IMR-90 (cell line): ENCODE data around the gene MIEN1.

Experiments used
- BHLHE40 ChIP-seq: fragments of 150-350 bp; IDR thresholded peaks from 2 replicates; pipeline ENCODE4 v1.6.1; 2016; ENCODE audit warnings: mild to moderate bottlenecking, low read depth, low read length
- CHD1 ChIP-seq: IDR thresholded peaks from 2 replicates; pipeline ENCODE4 v1.6.1; 2012; ENCODE audit warnings: low read depth, low read length, improper control_type of control experiment
- CTCF ChIP-seq: conservative IDR thresholded peaks from 2 replicates; pipeline ENCODE4 v1.5.1; 2012; ENCODE audit warnings: mild to moderate bottlenecking, low read depth, low read length, improper control_type of control experiment
- ELK1 ChIP-seq: fragments of 150-350 bp; IDR thresholded peaks from 2 replicates; pipeline ENCODE4 v1.6.1; 2016; ENCODE audit warnings: low read depth, mild to moderate bottlenecking, low read length, moderate library complexity, borderline replicate concordance
- POLR2A ChIP-seq: IDR thresholded peaks from 2 replicates; pipeline ENCODE4 v1.6.1; 2012; ENCODE audit warnings: mild to moderate bottlenecking, low read depth, low read length
- RAD21 ChIP-seq: IDR thresholded peaks from 2 replicates; pipeline ENCODE4 v1.6.1; 2012; ENCODE audit warnings: low read length, improper control_type of control experiment

GRCh38 chr17:39726617-39727016 lies 3.7 kb downstream of the MIEN1 start:
- TF ChIP-seq POLR2A (no peak), CHD1 (no peak), RAD21 (no peak), ELK1 (no peak), CTCF (no peak), BHLHE40 (no peak)
